Subcutaneous preadipocyte (primary cell): ENCODE data around the gene SEC16A. TPM values are rescaled to one million over a fixed set of nuclear protein-coding genes. Genes with fewer than 3 reads are reported as not detected.

Experiments
- small RNA-seq: library from RNA; depleted of rRNA; stranded (forward); fragments of <200 nt; gene quantifications from one replicate; pipeline ENCODE3, GENCODE V24; 2012
- total RNA-seq: library from RNA; depleted of rRNA; stranded (reverse); fragments of >200 nt; gene quantifications from 2 replicates; pipeline ENCODE4 v1.2.3, GENCODE V29; 2012

Gene SEC16A
- total RNA-seq: 26.1 and 34.8 TPM in 2 replicates

DNA sequence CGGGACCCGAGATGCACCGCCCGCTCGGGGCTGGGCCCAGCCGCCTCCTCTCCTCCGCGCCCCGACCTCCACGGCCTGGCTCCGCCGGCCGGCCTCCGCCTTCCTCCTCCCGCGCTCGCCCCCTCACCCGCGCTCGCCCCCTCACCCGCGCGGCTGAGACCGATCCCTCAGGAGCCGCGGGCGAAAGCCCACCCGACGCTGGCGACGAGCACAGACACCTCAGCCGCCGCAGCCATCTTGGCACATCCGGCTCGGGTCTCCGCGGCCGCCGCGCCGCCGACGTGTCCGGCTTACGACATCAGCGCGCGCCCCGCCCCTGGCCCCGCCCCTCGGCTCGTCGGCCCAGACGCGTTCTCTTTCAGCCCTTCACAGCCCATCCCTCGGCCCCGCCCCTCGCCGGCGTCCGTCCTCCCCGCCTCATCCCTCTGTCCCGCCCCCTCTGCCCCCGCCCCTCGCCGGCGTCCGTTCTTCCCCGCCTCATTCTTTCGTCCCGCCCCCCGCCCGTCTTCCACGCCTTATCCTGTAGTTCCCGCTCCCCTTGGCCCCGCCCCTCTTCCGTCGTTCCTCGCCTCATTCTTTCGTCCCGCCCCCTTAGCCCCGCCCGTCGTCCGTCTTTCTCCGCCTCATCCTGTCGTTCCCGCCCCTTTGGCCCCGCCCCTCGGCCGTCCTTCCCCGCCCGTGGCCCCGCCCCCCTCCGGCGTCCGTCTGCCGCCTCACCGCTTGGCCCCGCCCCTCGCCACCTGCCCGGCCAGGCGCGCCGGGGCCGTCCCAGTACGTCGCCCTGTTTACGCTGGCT lies at the start of gene SEC16A:
SEC16A (minus strand) TSS at position 248 of the 796 bp plus-strand sequence. CDS start 5,425 bp downstream, outside the sequence.

GRCh38 chr9:136439481-136440408 lies 43.1 kb downstream of the SEC16A start, which contains the start of gene INPP5E:
TSS of gene INPP5E (minus strand) at chr9:136439845. CDS start at chr9:136439419, 426 bp downstream.

GRCh38 chr9:136410500-136411287 lies 72.1 kb downstream of the SEC16A start, which contains the start of the genes ENTR1 and PMPCA:
TSS of gene ENTR1 (minus strand) at chr9:136410614. CDS start at chr9:136410397, 217 bp downstream.
TSS of gene PMPCA (plus strand) at chr9:136410658. CDS start at chr9:136410669, 11 bp downstream.

GRCh38 chr9:136400038-136400834 lies 82.6 kb downstream of the SEC16A start, which contains the start of gene SNAPC4:
TSS of gene SNAPC4 (minus strand) at chr9:136400170. CDS start at chr9:136398428, 1,742 bp downstream.

Small RNA genes within 50 kb of the gene (small RNA-seq; reads per million reads assigned to genes)
- not detected for gene MIR4673

Other genes with a start within 250 kb of the SEC16A start
- gene QSOX2, start 237.2 kb downstream of the SEC16A start, total RNA-seq: 11.4 and 17.0 TPM in 2 replicates
- under 0.01 TPM in 1 of 2 replicates, not detected in the other for gene CCDC187, start 178.9 kb downstream of the SEC16A start, total RNA-seq
- gene GPSM1, start 155.5 kb downstream of the SEC16A start, total RNA-seq: 34.2 and 50.8 TPM in 2 replicates
- gene DNLZ, start 119.3 kb downstream of the SEC16A start, total RNA-seq: 5.5 and 8.1 TPM in 2 replicates
- gene CARD9, start 109.4 kb downstream of the SEC16A start, total RNA-seq: 0.78 and 1.1 TPM in 2 replicates
- 17.2 and 19.8 TPM in 2 replicates for gene SNAPC4, start 82.9 kb downstream of the SEC16A start, total RNA-seq
- gene ENTR1, start 72.4 kb downstream of the SEC16A start, total RNA-seq: 36.4 and 48.9 TPM in 2 replicates
- gene PMPCA, start 72.4 kb downstream of the SEC16A start, total RNA-seq: 54.4 and 58.6 TPM in 2 replicates
- gene INPP5E, start 43.2 kb downstream of the SEC16A start, total RNA-seq: 7.7 and 13.5 TPM in 2 replicates
- gene NOTCH1, start 63.0 kb upstream of the SEC16A start, total RNA-seq: 7.7 and 13.1 TPM in 2 replicates
- 2.6 and 8.8 TPM in 2 replicates for gene EGFL7, start 179.9 kb upstream of the SEC16A start, total RNA-seq
- 34.4 and 39.7 TPM in 2 replicates for gene AGPAT2, start 204.4 kb upstream of the SEC16A start, total RNA-seq
- under 0.01 TPM in 1 of 2 replicates, not detected in the other for gene DIPK1B, start 229.5 kb upstream of the SEC16A start, total RNA-seq